ENCODE results near the gene KLF12. TPM values are rescaled to one million over a fixed set of nuclear protein-coding genes. Genes with fewer than 3 reads are reported as not detected.

Gene KLF12
- total and polyA plus RNA-seq, 2 experiments from 2014 or later = 6.4 to 7.7 TPM

- Mint-ChIP-seq H3K9me3 (no peaks in the 10 kb centered on the region), H3K4me1 (peaks cover 4% of the 10 kb centered on the region; the same call in 2 of the 3 replicates), H3K4me3 (no peak overlapping the region), H3K27me3 (ENCODE audit: insufficient read depth, low read depth, poor library complexity) (no peaks in the 10 kb centered on the region), H3K27ac (no peak overlapping the region), H3K36me3 (ENCODE audit: low read depth) (no peaks in the 10 kb centered on the region)
- Histone ChIP-seq H3K27ac (ENCODE audit: low read depth) (no peak overlapping the region), H3F3A (replicated peaks; ENCODE audit: low read depth) (no peaks in the 10 kb centered on the region), H3K4me1 (ENCODE audit: insufficient read depth) (peaks cover 3% of the 10 kb centered on the region; the same call in 1 of the 2 replicates), H3K27me3 (ENCODE audit: insufficient read depth) (no peaks in the 10 kb centered on the region), H3K4me2 (no peak overlapping the region), H3K79me2 (replicated peaks; ENCODE audit: insufficient read depth) (no peaks in the 10 kb centered on the region), H3K9me2 (ENCODE audit: insufficient read depth) (no peaks in the 10 kb centered on the region), H4K20me1 (replicated peaks; ENCODE audit: insufficient read depth) (no peaks in the 10 kb centered on the region), H2AFZ (no peak overlapping the region), H3K36me3 (ENCODE audit: insufficient read depth) (no peaks in the 10 kb centered on the region), H3K4me3 (no peak overlapping the region)
- TF ChIP-seq STAT1 (IDR thresholded peaks at IDR 0.05; ENCODE audit: unreplicated experiment) (no peak), CTCF (conservative IDR thresholded peaks at IDR 0.05; ENCODE audit: low read depth in 2 of 2) (no peak), ZNF462 (CRISPR knock-in tag; IDR thresholded peaks at IDR 0.05) (no peak), ETS1 (IDR thresholded peaks at IDR 0.05) (no peak), EZH2phosphoT487 (IDR thresholded peaks at IDR 0.05; ENCODE audit: unreplicated experiment) (no peak), EZH2 (IDR thresholded peaks at IDR 0.05; ENCODE audit: low read depth, unreplicated experiment) (no peak), REST (IDR thresholded peaks at IDR 0.05; ENCODE audit: unreplicated experiment) (no peak), NANOG (IDR thresholded peaks at IDR 0.05; ENCODE audit: borderline replicate concordance) (no peak), JUNB (IDR thresholded peaks at IDR 0.05; ENCODE audit: unreplicated experiment) (no peak), ZNF331 (CRISPR knock-in tag; IDR thresholded peaks at IDR 0.05; ENCODE audit: low read depth) (no peak), POLR2AphosphoS5 (IDR thresholded peaks at IDR 0.05; ENCODE audit: low read depth) (no peak), ZNF114 (CRISPR knock-in tag; IDR thresholded peaks at IDR 0.05) (no peak), CREB1 (CRISPR knock-in tag; IDR thresholded peaks at IDR 0.05; ENCODE audit: low read depth) (no peak)
- ATAC-seq (no peak), DNase-seq (ENCODE audit: low spot score) (no peak)
These were observed 20.8 kb upstream of the KLF12 start for GRCh38 chr13:74154981-74155380.

Data from GM23338 (cell line).